Testis (tissue), 3 donors: ENCODE data around the gene ZCCHC13. TPM values are rescaled to one million over a fixed set of nuclear protein-coding genes. Genes with fewer than 3 reads are reported as not detected.

ENCODE experiments used
- DNase-seq: peaks from one replicate; pipeline ENCODE4 v3.0.0-alpha.2; 2019
- H3K27ac ChIP-seq, 2 donors: fragments of 200-600 bp; sonication (generic); one replicate each; pipeline ENCODE4 v1.5.1; 2019
- H3K27me3 ChIP-seq: fragments of 200-600 bp; sonication (generic); one replicate; pipeline ENCODE4 v1.5.1; 2019
- H3K36me3 ChIP-seq: fragments of 200-600 bp; sonication (generic); one replicate; pipeline ENCODE4 v1.5.1; 2017; ENCODE audit warnings: low read depth; ENCODE audit errors: missing control alignments
- H3K4me1 ChIP-seq: fragments of 200-600 bp; sonication (generic); one replicate; pipeline ENCODE4 v1.5.1; 2019
- H3K4me3 ChIP-seq, 2 donors: fragments of 200-600 bp; sonication (generic); one replicate each; pipeline ENCODE4 v1.5.1; 2017 to 2019
- H3K9me3 ChIP-seq: fragments of 200-600 bp; sonication (generic); one replicate; pipeline ENCODE4 v1.5.1; 2017
- CTCF ChIP-seq, 3 experiments: fragments of 450-650 bp in 2 of 3; fragments of 200-600 bp in 1 of 3; sonication (generic) in 1 of 3; IDR thresholded peaks; one replicate each; pipeline ENCODE4 v1.5.1; 2016 to 2019; ENCODE audit warnings: antibody characterized with exemption in 3 of 3, mild to moderate bottlenecking in 2 of 3, moderate library complexity in 1 of 3
- POLR2A ChIP-seq: fragments of 450-650 bp; IDR thresholded peaks from one replicate; pipeline ENCODE4 v1.6.1; 2017; ENCODE audit warnings: antibody characterized with exemption, mild to moderate bottlenecking, moderate library complexity
- WGBS, 2 donors: methylation state at CpG; one replicate each; pipeline ENCODE4 v1.1.5; 2018; 5-methylcytosine and 5-hydroxymethylcytosine counted together
- intact Hi-C: fragments of 100-400 bp; cut with DNase I; formaldehyde crosslinking; loops from one replicate; pipeline ENCODE4 v1.15.1; 2023; ENCODE audit warnings: low total_unique reads
- polyA plus RNA-seq: library from polyadenylated mRNA; stranded (reverse); fragments of 350-450 nt; fragmentation: Illumina TruSeq; extraction: RNeasy Lipid Tissue Mini Kit (QIAGEN cat#74804); gene quantifications from one replicate; pipeline ENCODE4 v1.2.3, GENCODE V29; 2014; ENCODE audit warnings: low read depth, low replicate concordance; ENCODE audit not compliant: insufficient read depth
- total RNA-seq, 2 donors: library from RNA; depleted of rRNA; stranded (reverse); fragments of >200 nt; gene quantifications; one replicate each; pipeline ENCODE4 v1.2.3, GENCODE V29; 2016

Gene ZCCHC13
- total and polyA plus RNA-seq, 3 donors from 2014 or later, result 13.6 to 30.3 (median 25.9) TPM

GRCh38 chrX:74272230-74272629, 31.8 kb upstream of the ZCCHC13 start:
- Histone ChIP-seq H3K36me3 (no peaks in the 10 kb centered on the region), H3K27ac (no peak overlapping the region), H3K9me3 (no peaks in the 10 kb centered on the region), H3K4me1 (no peaks in the 10 kb centered on the region), H3K27me3 (no peaks in the 10 kb centered on the region), H3K4me3 (no peak overlapping the region)
- intact Hi-C loops, result no loop called here
- DNase-seq, result no peak
- TF ChIP-seq POLR2A (no peak), CTCF (IDR thresholded peaks at IDR 0.05) (no peak)
- WGBS, 2 donors, result 77 to 91% methylated on average over 2 of the region's 2 CpGs

GRCh38 chrX:74274516-74274915, 29.5 kb upstream of the ZCCHC13 start:
- TF ChIP-seq CTCF (IDR thresholded peaks at IDR 0.05) (no peak), POLR2A (no peak)
- intact Hi-C loops, result no loop called here
- no peak for DNase-seq
- H3K4me3 ChIP-seq, result no peak overlapping the region
- no peaks in the 10 kb centered on the region for H3K36me3 ChIP-seq
- H3K4me1 ChIP-seq, result no peaks in the 10 kb centered on the region
- no peaks in the 10 kb centered on the region for H3K27me3 ChIP-seq
- no peaks in the 10 kb centered on the region for H3K9me3 ChIP-seq
- no peak overlapping the region for H3K27ac ChIP-seq
- WGBS, 2 donors, result 90 to 91% methylated on average over 5 of the region's 5 CpGs

- no peak overlapping the region for H3K4me3 ChIP-seq
- no peak overlapping the region for H3K27ac ChIP-seq
- H3K27me3 ChIP-seq, result no peaks in the 10 kb centered on the region
- no peak for DNase-seq
- TF ChIP-seq POLR2A, result no peak
- TF ChIP-seq CTCF (IDR thresholded peaks at IDR 0.05), result no peak
- no peaks in the 10 kb centered on the region for H3K36me3 ChIP-seq
- intact Hi-C loops, result no loop called here
- H3K4me1 ChIP-seq, result no peaks in the 10 kb centered on the region
- H3K9me3 ChIP-seq, result no peaks in the 10 kb centered on the region
- WGBS, 2 donors, result 86 to 89% methylated on average over 3 of the region's 3 CpGs
Observed at GRCh38 chrX:74277320-74277719, 26.7 kb upstream of the ZCCHC13 start.

- H3K27ac ChIP-seq, result no peak overlapping the region
- intact Hi-C loops, result no loop called here
- H3K9me3 ChIP-seq, result no peaks in the 10 kb centered on the region
- no peak overlapping the region for H3K4me3 ChIP-seq
- H3K4me1 ChIP-seq, result no peaks in the 10 kb centered on the region
- no peak for DNase-seq
- TF ChIP-seq POLR2A, result no peak
- TF ChIP-seq CTCF (IDR thresholded peaks at IDR 0.05), result no peak
- no peaks in the 10 kb centered on the region for H3K36me3 ChIP-seq
- 100% methylated on average over 1 of the region's 1 CpG for WGBS, 2 donors
- H3K27me3 ChIP-seq, result no peaks in the 10 kb centered on the region
Observed at GRCh38 chrX:74277846-74278245, 26.1 kb upstream of the ZCCHC13 start.

GRCh38 chrX:74280759-74281158, 23.2 kb upstream of the ZCCHC13 start:
- no peak for DNase-seq
- no peaks in the 10 kb centered on the region for H3K4me1 ChIP-seq
- H3K27me3 ChIP-seq, result no peaks in the 10 kb centered on the region
- no peak overlapping the region for H3K4me3 ChIP-seq
- no peaks in the 10 kb centered on the region for H3K9me3 ChIP-seq
- H3K27ac ChIP-seq, result no peak overlapping the region
- intact Hi-C loops, result no loop called here
- no peak for TF ChIP-seq CTCF (IDR thresholded peaks at IDR 0.05)
- 73 to 84% methylated on average over 3 of the region's 3 CpGs for WGBS, 2 donors
- no peaks in the 10 kb centered on the region for H3K36me3 ChIP-seq
